NCI-H2227 (cell line): ENCODE data around the gene BPIFB3.

ENCODE experiments used
- DNase-seq: peaks from one replicate; lab custom pipeline; 2025; ENCODE audit not compliant: unreplicated experiment; lab: John Stamatoyannopoulos, UW

The BPIFB3 gene

DNA sequence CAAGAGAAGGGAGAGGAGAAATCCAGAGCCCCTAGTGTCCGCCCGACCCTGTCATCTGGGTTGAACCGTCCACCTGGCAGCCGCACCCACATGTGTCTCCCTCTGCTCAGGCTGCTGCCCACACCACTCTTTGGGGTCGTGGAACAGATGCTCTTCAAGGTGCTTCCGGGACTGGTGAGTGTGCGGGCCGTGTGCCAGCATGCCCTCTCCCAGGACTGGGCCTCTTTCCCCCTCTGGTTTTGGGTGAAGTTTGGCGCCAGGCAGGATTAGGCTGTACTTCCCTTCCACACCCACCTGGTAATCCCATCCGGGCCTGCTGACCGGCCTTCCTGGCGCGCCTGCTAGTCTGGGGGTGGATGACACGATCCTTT is 7.9 kb downstream of the BPIFB3 start:
- no peak for DNase-seq

DNA sequence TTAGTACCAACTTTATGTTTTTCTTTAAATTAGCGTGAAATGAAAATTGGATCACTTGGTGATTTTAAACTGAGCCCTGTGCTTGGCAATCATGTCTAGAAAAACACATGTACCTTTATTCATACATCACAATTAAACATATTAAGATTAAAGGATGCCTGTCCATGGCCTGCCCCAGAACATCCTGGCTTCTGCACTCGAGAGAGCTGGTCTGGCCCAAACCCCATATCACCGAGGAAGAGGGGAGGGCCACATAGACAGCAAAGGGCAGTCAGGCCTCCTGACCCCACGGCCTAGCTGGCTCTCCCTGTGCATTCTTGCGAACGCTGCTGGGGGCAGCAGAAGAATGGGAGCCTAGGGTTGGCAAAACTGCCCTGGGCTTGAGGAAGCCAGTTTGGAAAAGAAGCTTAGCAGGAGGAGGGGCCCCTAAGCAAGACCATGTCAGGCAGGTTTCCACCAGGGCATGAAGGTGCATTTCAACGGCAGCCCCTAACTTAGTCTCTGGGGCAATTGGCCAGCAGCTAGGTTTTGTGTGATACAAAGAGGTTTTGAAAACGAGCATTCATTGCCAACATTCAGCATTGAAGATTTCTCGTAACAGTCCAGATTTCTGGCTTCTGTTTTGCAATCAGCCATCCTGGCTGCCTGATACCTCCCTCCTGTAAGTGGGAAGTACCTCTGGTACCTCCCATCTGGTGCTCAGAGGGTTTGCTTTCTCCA is 8.6 kb downstream of the BPIFB3 start:
- no peak for DNase-seq

DNA sequence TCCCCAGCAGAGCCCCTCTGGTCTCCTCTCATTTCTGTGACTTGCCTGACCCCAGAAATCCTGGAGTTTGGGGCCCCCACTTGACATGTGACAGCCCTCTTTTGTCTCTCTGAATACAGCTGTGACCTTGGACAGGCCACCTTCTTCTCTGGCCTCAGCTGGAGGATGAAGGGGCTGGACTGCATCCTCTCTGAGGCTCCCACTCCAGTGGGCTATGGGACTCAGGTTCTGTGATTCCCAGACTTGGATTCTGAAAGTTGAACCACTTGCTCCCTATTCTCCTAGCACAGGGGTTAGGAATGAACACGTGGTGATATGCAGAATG is 9.1 kb downstream of the BPIFB3 start:
- no peak for DNase-seq

DNA sequence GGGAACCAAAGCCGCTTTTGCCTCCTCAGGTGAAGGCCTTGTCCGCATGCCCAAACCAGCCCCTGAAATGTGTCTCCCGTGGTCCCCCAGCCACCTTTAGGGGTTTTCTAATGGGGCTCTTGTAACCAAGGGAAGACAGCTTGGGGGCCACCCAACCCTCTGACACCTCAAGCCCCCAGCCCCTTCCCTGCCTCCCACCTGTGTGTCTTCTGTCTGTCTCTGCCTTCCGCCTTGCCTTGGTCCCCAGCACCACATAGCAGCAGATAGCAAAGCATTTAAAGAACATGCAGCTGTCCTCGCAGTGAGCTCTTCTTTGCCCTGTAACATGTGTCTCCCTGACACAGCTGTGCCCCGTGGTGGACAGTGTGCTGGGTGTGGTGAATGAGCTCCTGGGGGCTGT is 9.6 kb downstream of the BPIFB3 start:
- DNase-seq = no peak

DNA sequence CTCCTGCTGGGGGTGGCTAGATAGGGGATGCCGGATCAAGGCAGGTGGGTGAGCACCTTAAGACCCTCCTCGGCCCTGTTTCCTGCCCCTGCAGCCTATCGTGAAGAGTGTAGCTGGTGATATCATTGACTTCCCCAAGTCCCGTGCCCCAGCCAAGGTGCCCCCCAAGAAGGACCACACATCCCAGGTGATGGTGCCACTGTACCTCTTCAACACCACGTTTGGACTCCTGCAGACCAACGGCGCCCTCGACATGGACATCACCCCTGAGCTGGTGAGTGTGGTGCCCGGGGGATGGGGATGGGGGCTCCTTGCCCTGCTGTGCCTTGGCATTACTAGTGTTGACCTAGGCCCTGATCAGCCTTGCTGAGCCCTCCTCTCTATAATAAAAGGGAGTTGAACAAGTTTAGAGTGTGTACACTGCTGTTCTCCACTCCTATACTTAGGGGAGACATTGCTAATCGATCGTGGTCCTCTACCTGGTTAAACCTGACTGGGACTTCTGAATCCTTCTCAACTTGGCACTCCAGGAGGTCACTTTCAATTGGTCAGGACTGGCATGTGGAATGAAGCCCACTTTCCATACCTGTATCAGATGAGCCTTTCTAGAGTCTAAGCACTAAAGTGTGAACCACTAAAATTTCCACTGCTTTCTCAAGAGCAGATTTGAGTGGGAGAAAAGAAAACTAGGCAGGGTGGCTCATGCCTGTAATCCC is 11.0 kb downstream of the BPIFB3 start:
- DNase-seq = no peak

DNA sequence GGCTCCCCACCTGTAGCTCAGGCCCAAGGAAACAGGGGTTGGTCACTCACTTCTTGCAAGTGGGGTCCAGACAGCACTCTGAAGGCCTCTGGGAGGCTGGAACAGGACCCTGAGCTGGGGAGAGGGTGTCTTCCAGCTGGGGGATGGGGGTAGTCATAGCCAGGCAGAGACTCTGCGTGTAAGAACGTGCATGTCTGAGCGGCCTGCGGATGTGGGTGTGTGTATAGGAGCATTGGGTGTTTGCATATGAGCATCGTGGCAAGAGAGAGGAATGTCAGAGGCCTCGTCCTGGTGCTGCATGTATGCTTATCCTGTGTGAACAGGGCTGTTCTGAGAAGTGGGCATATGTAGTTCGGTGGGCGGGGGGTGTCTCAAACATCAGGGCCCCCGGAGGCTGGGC is 12.1 kb downstream of the BPIFB3 start:
- no peak for DNase-seq

DNA sequence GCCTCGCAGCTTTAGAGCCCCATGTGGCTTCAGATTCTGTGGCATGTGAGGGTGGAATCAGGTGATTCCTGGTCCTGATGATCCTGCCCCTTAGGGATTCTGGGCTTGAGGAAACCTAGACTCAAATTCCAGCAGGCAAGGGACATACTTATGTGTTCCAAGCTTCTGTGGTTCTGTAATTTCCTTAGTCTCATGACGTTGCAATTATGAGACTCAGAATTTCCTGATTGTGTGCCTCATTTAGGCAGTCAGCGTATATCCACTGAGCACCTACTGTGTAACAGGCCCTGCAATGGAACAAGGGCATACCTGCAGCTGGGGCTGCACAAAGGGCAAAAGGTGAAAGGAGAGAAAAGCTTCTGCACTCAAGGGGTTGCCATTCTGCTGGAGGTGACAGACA is 14.1 kb downstream of the BPIFB3 start:
- DNase-seq = no peak

DNA sequence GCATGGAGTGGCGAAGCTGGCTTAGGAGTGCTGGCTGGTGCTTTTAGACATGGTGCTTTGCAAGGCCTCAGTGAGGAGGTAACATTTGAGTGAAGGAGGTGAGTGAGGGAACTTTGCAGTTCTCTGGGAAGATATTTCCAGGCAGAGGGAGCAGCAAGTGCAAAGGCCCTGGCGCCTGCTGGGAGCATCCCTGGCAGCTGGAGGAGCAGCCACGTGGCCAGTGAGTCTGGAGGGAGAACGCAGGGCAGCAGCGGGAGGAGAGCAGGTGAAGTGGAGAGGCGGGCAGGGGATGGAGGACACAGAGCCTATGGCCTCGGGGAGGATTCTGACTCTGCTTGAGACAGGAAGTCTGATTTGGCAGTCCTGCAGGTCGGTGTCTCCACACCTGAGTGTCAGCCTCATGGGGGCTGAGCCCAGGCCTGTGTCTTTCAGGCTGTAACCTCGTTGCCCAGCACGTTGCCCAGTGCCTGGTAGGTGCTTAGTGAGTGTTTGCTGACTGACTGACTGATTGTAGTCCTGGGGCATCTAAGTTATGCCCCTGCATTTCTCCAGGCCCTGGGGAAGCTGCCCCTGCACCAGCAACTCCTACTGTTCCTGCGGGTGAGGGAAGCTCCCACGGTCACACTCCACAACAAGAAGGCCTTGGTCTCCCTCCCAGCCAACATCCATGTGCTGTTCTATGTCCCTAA is 14.7 kb downstream of the BPIFB3 start:
- DNase-seq = no peak

DNA sequence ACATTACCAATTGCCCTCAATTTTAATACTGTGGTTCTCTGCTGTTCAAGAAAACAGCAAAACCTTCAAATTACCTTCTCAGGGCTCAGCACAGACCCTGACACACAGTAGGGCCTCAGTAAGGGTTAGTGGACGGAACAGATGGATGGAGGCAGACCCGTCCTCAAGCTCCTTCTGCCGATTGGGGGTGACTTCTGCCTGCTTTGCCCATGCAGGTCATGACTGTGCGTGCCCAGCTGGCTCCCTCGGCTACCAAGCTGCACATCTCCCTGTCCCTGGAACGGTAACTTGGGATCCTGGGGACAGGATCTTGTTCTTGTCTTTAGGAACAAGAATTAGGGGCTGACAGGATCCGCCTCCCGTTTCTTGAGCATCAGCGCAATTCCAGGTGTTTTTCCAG is 16.0 kb downstream of the BPIFB3 start:
- DNase-seq = no peak

DNA sequence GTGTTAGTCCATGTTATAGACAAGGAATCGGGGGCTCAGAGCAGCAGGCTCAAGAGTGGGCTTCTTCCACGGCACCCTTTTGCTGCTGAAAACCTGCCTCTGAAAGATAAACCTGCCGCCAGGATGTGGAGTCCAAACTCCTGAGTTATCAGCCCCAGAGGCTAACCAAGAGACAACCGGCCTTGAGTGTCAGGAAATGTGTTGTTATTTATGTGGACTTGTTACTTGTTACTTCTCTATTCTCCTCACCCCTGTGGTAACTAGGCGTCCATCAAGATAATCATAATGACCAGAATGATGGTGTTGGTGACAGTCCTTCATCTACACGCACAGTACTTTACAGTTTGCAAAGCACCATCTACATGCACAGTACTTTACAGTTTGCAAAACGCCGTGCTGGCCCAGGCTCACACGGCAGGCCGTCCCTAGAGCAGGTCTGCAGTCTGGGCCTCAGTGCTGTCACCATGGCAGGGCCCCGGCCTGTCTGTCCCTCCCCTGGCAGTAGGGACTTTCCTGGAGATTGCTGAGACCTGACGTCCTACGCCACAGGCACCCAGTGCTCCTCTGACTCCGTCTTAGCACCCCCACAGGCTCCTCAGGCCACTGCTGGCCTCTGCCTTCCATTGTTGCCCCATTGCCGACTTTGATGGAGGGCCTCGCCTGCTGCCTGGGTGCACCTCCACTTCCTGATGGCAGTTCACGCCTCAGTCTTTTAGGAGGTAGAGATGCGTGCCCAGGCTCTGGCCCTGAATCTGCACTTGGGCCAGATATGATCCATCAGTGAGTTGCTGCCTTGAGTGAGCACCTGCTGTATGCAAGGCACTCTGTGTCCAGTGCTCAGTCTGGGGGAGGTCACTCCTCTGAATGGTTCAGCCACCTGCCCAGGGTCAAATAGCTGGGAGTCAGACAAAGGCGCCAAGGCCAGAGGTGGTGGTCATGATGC is 16.7 kb downstream of the BPIFB3 start:
- no peak for DNase-seq

DNA sequence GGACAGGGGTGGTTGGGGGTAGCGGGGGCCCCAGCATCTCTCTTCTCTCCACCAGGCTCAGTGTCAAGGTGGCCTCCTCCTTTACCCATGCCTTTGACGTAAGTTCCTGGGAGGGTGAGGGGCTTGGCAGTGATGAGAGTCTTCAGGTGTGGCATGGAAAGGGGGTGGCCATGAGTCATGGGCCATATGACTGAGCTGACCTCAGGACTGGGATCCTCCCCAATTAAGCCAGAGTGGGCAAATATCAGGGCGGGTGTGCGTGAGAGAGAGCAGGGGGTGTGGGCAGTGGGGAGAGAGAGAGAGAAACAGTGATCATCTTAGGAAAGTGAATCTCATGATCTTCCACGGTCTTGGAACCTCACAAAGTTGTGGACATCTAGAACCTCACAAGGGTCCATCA is 17.5 kb downstream of the BPIFB3 start:
- no peak for DNase-seq

DNA sequence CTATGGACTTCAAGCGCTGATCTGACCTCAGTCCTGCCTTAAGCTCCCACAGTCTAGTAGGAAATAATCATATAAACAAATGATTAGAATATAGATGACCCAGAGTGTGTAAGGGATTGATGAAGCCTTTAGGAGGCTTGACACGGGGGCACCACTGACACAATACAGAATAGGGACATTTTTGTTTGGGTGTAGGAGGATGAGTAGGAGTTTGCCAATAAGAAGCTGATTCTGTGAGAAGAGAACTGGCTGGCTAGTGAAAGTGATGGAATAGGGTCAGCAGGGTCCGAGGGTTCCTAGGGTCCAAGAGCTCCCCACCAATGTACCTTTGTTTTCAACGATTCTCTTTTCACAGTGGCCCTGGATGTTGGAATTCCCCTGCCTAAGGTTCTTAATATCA is 18.7 kb downstream of the BPIFB3 start:
- no peak for DNase-seq

DNA sequence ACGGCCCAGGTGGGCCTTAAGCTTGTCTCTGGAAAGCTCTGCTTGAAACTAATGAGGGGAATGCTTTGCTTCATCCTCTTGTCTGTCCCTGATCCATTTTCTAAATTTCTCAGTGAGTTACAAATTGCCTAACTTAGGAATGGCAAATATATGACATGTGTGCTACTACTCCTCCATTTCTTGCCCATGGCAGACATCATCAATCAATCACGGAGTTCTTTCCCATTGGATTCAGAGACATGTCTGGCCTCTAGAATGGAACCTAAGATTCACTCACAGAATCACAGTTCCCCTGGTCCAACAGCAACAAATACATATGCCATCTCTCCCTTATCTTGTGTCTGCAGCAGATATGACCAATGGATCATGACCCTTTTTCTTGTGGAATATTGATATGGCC is 19.1 kb downstream of the BPIFB3 start:
- no peak for DNase-seq

DNA sequence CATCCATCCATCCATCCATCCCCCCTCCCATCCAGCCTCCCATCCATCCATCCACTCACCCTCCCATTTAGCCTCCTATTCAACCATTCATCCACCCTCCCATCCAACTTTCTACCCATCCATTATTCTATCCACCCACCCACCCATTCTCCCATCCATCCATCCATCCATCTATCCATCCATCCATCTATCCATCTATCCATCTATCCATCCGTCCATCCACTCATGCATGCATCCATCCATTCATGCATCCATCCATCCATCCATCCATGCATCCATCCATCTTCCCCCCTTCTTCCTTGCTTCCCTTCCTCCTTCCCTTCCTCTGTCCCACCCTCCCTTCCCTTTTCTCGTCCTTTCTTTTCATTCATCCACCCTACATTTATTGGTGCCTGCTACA is 21.0 kb downstream of the BPIFB3 start:
- no peak for DNase-seq

DNA sequence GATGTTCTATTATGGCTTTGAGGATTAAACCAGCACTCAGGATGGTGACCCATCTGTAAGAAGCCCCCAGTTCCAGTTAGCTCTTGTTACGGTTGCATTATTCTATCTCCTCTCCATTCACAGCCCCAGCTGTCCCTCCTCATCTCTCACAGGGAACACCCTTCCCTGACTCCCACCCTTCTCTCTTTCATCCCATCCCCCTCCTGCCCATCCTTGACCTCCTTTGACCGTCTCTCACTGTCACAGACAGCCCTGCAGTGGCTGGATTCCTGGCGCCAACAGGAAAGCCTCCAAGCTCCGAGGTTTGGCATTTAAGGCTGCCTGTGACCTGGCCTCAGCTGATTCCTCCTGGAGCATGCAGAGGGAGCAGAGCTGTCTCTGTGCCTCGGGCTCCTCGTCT is 21.6 kb downstream of the BPIFB3 start:
- no peak for DNase-seq

DNA sequence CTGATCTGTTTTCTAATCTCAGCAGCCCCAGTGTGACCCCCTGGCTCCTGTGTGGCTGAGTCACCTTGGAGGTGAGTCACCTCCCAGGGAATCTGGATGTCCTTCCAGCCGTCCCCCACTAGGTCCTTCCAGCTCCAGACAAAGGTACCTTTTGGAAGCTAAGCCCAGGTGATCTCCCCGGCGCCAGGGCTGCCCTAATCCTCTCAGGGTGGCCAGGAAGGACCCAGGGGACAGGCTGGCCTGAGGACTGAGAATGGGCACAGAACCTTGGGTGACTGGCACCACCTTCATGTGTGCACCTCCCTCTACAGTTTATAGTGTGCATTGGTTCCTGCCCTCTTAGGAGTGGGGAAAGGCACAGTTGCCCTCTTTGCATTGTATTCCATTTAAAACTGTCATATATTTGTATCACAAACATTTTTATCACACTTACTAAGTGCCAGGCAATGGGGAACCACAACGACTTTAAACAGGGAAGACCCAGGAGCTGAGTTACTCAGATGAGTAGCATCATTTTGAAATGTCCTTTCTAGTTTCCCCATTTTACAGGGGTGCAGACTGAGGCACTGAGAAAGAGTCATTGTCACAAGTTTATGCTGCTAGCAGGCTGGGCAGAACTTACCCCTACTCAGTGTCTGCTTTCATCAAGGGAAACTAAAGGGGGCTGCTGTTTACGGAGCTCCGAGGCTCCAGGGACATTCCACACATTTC is 23.1 kb downstream of the BPIFB3 start:
- DNase-seq = no peak

DNA sequence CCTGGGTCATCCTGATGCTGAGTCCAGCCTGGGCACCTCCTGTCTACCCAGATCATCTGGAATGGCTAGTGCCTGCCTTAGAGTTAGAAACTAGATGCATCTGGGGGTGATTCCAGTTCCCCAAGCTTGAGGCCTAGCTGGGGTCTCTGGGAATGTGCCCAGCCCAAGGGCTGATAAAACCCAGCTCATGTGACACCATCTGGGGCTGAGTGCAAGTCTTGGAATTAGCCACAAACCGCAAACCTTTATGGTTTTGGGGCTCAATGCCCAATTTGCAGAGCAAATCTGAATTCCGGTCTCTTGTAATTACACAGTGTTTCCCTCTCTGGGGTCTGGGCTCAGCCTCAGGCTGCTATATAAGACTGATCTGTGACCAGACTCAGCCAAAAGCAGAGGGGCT is 25.6 kb downstream of the BPIFB3 start, which contains the start of gene BPIFB4:
Gene BPIFB4 (plus strand): TSS at position 385 of the 400 bp plus-strand sequence. CDS start 1,884 bp downstream, outside the sequence.
- no peak for DNase-seq

DNA sequence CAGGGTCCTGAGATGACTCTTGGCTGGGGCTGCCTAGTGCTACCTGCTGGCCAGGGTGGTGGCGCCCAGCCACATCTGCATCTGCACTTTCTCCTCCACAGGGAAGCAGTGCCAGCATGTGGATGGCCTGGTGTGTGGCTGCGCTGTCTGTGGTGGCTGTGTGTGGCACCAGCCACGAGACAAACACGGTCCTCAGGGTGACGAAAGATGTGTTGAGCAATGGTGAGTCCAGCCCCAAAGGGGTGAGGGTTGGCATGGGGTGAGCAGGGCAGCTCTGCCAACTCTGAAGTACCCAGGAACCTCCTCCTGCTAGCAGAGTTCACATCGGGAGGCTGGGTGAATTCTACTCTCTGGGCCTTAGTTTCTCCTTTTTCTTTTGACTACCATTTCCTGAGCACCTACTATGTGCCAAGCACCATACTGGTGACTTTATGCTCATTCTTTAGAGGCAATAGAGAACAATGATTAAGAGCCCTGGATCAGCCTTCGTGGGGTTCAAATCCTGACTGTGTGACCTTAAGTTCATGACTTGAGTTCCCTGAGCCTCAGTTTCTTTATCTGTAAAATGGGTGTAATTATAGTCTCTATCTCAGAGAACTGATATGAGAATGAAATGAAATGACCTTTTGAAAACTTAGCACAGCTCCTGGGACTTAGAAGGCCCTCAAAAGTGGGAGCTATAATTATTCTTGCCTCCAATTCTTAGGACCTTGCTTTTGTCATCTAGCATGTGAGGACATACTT is 27.9 kb downstream of the BPIFB3 start:
- no peak for DNase-seq

DNA sequence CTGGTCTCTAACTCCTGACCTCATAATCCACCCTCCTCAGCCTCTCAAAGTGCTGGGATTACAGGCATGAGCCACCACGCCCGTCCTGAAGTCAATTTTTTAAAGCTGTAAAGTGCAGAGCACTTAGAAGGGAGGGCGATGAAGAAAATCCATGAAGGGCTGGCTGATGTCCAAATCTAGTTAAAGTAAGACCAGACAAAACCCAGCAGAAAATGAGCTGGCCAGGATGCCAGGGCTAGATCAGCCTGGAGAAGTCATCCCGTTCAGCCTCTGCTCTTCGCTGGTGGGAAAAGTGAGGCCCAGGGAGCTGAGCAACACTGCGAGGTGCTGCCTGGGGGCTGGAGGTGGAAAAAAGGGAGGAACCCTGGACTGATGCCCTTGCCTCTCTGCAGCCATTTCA is 28.8 kb downstream of the BPIFB3 start:
- DNase-seq = no peak
